ENCODE data around the gene TNFSF13B. TPM values are rescaled to one million over a fixed set of nuclear protein-coding genes. Genes with fewer than 3 reads are reported as not detected.

The TNFSF13B gene
- total RNA-seq, 5 donors from 2014 or later (not counting 1 experiment from before 2014, with no cell fraction given): 1.8 to 18.3 (median 4.2) TPM

- POLR2A ChIA-PET: no interaction called here
- CTCF ChIA-PET: interaction anchor here (1.0 to 1.1 kb wide), 2 partner anchors 27 to 182 kb away, joined by 3 to 7 read pairs; no protein-coding TSS in a partner anchor
- H3K4me1 ChIP-seq (ENCODE audit: control insufficient read depth in 1 of 2, extremely low read depth in 1 of 2, insufficient read depth in 2 of 2, low read length in 2 of 2): peaks cover 0 to 7% of the 10 kb centered on the region in 2 experiments
- H3K9me3 Mint-ChIP-seq: no peaks in the 10 kb centered on the region
- no peak overlapping the region for H3K27ac ChIP-seq (ENCODE audit: low read length)
- H3K9me3 ChIP-seq: no peaks in the 10 kb centered on the region
- no peak overlapping the region for H3K4me3 ChIP-seq (ENCODE audit: control insufficient read depth in 1 of 2, extremely low read depth in 1 of 2, low read length in 1 of 2)
- H3K27me3 Mint-ChIP-seq: peaks cover 3 to 5% of the 10 kb centered on the region in 2 donors
- H3K27me3 ChIP-seq (replicated peaks in 1 of 2; ENCODE audit: control insufficient read depth in 2 of 2, extremely low read depth in 1 of 2, insufficient read depth in 2 of 2, low read length in 1 of 2): peaks cover 0 to 14% of the 10 kb centered on the region in 2 experiments
- H3K36me3 ChIP-seq (ENCODE audit: control insufficient read depth in 2 of 2, extremely low read depth in 1 of 2, insufficient read depth in 1 of 2, low read length in 1 of 2): no peaks in the 10 kb centered on the region
- H3K36me3 Mint-ChIP-seq: no peaks in the 10 kb centered on the region
- H3K27ac Mint-ChIP-seq: peak overlapping the region; percentile 48 to 62
- peak overlapping the region in 1 of 3 donors; percentile 22 for H3K4me3 Mint-ChIP-seq
- ATAC-seq (replicated peaks in 1 of 4) (no peak), DNase-seq (no peak)
- peaks cover 17 to 26% (median 23%) of the 10 kb centered on the region in 3 donors for H3K4me1 Mint-ChIP-seq
These were observed 56.3 kb downstream of the TNFSF13B start for GRCh38 chr13:108325863-108326262.

GRCh38 chr13:108326309-108326708, 56.8 kb downstream of the TNFSF13B start:
- Histone ChIP-seq H3K4me1 (ENCODE audit: control insufficient read depth in 1 of 2, extremely low read depth in 1 of 2, insufficient read depth in 2 of 2, low read length in 2 of 2) (peaks cover 0 to 7% of the 10 kb centered on the region in 2 experiments), H3K36me3 (ENCODE audit: control insufficient read depth in 2 of 2, extremely low read depth in 1 of 2, insufficient read depth in 1 of 2, low read length in 1 of 2) (no peaks in the 10 kb centered on the region), H3K27me3 (replicated peaks in 1 of 2; ENCODE audit: control insufficient read depth in 2 of 2, extremely low read depth in 1 of 2, insufficient read depth in 2 of 2, low read length in 1 of 2) (peaks cover 0 to 14% of the 10 kb centered on the region in 2 experiments), H3K4me3 (ENCODE audit: control insufficient read depth in 1 of 2, extremely low read depth in 1 of 2, low read length in 1 of 2) (no peak overlapping the region), H3K9me3 (no peaks in the 10 kb centered on the region), H3K27ac (ENCODE audit: low read length) (no peak overlapping the region)
- H3K27me3 Mint-ChIP-seq: peaks cover 3 to 5% of the 10 kb centered on the region in 2 donors
- no peaks in the 10 kb centered on the region for H3K36me3 Mint-ChIP-seq
- H3K4me3 Mint-ChIP-seq: peak overlapping the region in 1 of 3 donors; percentile 22
- POLR2A ChIA-PET: no interaction called here
- CTCF ChIA-PET: interaction anchor here (0.8 to 1.1 kb wide), 3 partner anchors 26 to 569 kb away, joined by 3 to 7 read pairs (median 3); no protein-coding TSS in a partner anchor
- H3K27ac Mint-ChIP-seq: peak overlapping the region; percentile 41 to 44
- ATAC-seq (replicated peaks in 1 of 4): peak; percentile 52 to 85 (median 70)
- 0% methylated on average over 1 of the region's 6 CpGs for WGBS (ENCODE audit: insufficient coverage)
- peak in 7 of 35 experiments; percentile 1 to 12 (median 3) for DNase-seq
- peaks cover 17 to 26% (median 23%) of the 10 kb centered on the region in 3 donors for H3K4me1 Mint-ChIP-seq
- no peaks in the 10 kb centered on the region for H3K9me3 Mint-ChIP-seq

GRCh38 chr13:108328848-108329247, 59.3 kb downstream of the TNFSF13B start:
- H3K9me3 Mint-ChIP-seq: no peaks in the 10 kb centered on the region
- Histone ChIP-seq H3K4me3 (ENCODE audit: control insufficient read depth in 1 of 2, extremely low read depth in 1 of 2, low read length in 1 of 2) (no peak overlapping the region), H3K27ac (ENCODE audit: low read length) (no peak overlapping the region), H3K27me3 (replicated peaks in 1 of 2; ENCODE audit: control insufficient read depth in 2 of 2, extremely low read depth in 1 of 2, insufficient read depth in 2 of 2, low read length in 1 of 2) (peaks cover 0 to 14% of the 10 kb centered on the region in 2 experiments), H3K9me3 (no peaks in the 10 kb centered on the region), H3K4me1 (ENCODE audit: control insufficient read depth in 1 of 2, extremely low read depth in 1 of 2, insufficient read depth in 2 of 2, low read length in 2 of 2) (peaks cover 0 to 7% of the 10 kb centered on the region in 2 experiments), H3K36me3 (ENCODE audit: control insufficient read depth in 2 of 2, extremely low read depth in 1 of 2, insufficient read depth in 1 of 2, low read length in 1 of 2) (no peaks in the 10 kb centered on the region)
- DNase-seq: no peak
- ATAC-seq (replicated peaks in 1 of 4): no peak
- 100% methylated on average over 1 of the region's 1 CpG for WGBS (ENCODE audit: insufficient coverage)
- no peak overlapping the region for H3K27ac Mint-ChIP-seq
- H3K4me1 Mint-ChIP-seq: peaks cover 12 to 21% (median 19%) of the 10 kb centered on the region in 3 donors
- ChIA-PET CTCF (interaction anchor here (0.7 to 1.4 kb wide), 2 partner anchors 9 to 14 kb away, joined by 3 to 6 read pairs; no protein-coding TSS in a partner anchor), POLR2A (no interaction called here)
- H3K36me3 Mint-ChIP-seq: no peaks in the 10 kb centered on the region
- H3K27me3 Mint-ChIP-seq: peaks cover 3 to 5% of the 10 kb centered on the region in 2 donors
- H3K4me3 Mint-ChIP-seq: no peak overlapping the region

- Mint-ChIP-seq H3K27ac (no peak overlapping the region), H3K27me3 (peaks cover 5 to 7% of the 10 kb centered on the region in 2 donors), H3K9me3 (no peaks in the 10 kb centered on the region), H3K36me3 (no peaks in the 10 kb centered on the region), H3K4me3 (no peak overlapping the region), H3K4me1 (no peaks in the 10 kb centered on the region)
- DNase-seq (no peak), ATAC-seq (replicated peaks in 1 of 4) (no peak)
- WGBS (ENCODE audit: insufficient coverage): no CpG with 5 or more reads among the region's 5 CpGs
- CTCF ChIA-PET: interaction anchor here in 1 of 2 donors (0.6 kb wide), 1 partner anchor 199 kb away, joined by 3 read pairs; no protein-coding TSS in a partner anchor
- Histone ChIP-seq H3K4me3 (ENCODE audit: control insufficient read depth in 1 of 2, extremely low read depth in 1 of 2, low read length in 1 of 2) (no peak overlapping the region), H3K4me1 (ENCODE audit: control insufficient read depth in 1 of 2, extremely low read depth in 1 of 2, insufficient read depth in 2 of 2, low read length in 2 of 2) (no peaks in the 10 kb centered on the region), H3K9me3 (no peaks in the 10 kb centered on the region), H3K27ac (ENCODE audit: low read length) (no peak overlapping the region), H3K27me3 (replicated peaks in 1 of 2; ENCODE audit: control insufficient read depth in 2 of 2, extremely low read depth in 1 of 2, insufficient read depth in 2 of 2, low read length in 1 of 2) (peaks cover 0 to 14% of the 10 kb centered on the region in 2 experiments), H3K36me3 (ENCODE audit: control insufficient read depth in 2 of 2, extremely low read depth in 1 of 2, insufficient read depth in 1 of 2, low read length in 1 of 2) (no peaks in the 10 kb centered on the region)
- POLR2A ChIA-PET: no interaction called here
These were observed 63.3 kb downstream of the TNFSF13B start for GRCh38 chr13:108332791-108333190.

- Mint-ChIP-seq H3K4me1 (peaks cover 35 to 38% (median 36%) of the 10 kb centered on the region in 3 donors), H3K36me3 (no peaks in the 10 kb centered on the region), H3K4me3 (peak overlapping the region; percentile 18 to 65 (median 64)), H3K27ac (peak overlapping the region; percentile 87 to 91), H3K9me3 (no peaks in the 10 kb centered on the region), H3K27me3 (peaks cover 0 to 2% of the 10 kb centered on the region in 2 donors)
- H3K36me3 ChIP-seq (ENCODE audit: control insufficient read depth in 2 of 2, extremely low read depth in 1 of 2, insufficient read depth in 1 of 2, low read length in 1 of 2): no peaks in the 10 kb centered on the region
- WGBS (ENCODE audit: insufficient coverage): 16% methylated on average over 3 of the region's 7 CpGs
- CTCF ChIA-PET: interaction anchor here (0.9 to 1.5 kb wide), 5 partner anchors 15 to 552 kb away, joined by 3 to 10 read pairs (median 6); no protein-coding TSS in a partner anchor
- no peaks in the 10 kb centered on the region for H3K27me3 ChIP-seq (replicated peaks in 1 of 2; ENCODE audit: control insufficient read depth in 2 of 2, extremely low read depth in 1 of 2, insufficient read depth in 2 of 2, low read length in 1 of 2)
- ATAC-seq (replicated peaks in 1 of 4): peak; percentile 52 to 79 (median 66)
- no peaks in the 10 kb centered on the region for H3K9me3 ChIP-seq
- POLR2A ChIA-PET: interaction anchor here (0.6 kb wide), 2 partner anchors 14 to 155 kb away, joined by 3 read pairs; no protein-coding TSS in a partner anchor
- DNase-seq: peak in 5 of 35 experiments; percentile 5 to 44 (median 8)
- H3K4me3 ChIP-seq (ENCODE audit: control insufficient read depth in 1 of 2, extremely low read depth in 1 of 2, low read length in 1 of 2): peak overlapping the region in 1 of 2 donors; percentile 13
- H3K27ac ChIP-seq (ENCODE audit: low read length): peak overlapping the region; percentile 65
- H3K4me1 ChIP-seq (ENCODE audit: control insufficient read depth in 1 of 2, extremely low read depth in 1 of 2, insufficient read depth in 2 of 2, low read length in 2 of 2): peaks cover 0 to 10% of the 10 kb centered on the region in 2 experiments
These were observed 73.1 kb downstream of the TNFSF13B start for GRCh38 chr13:108342369-108343289.

- Mint-ChIP-seq H3K9me3 (no peaks in the 10 kb centered on the region), H3K4me3 (no peak overlapping the region), H3K4me1 (peaks cover 36 to 42% (median 38%) of the 10 kb centered on the region in 3 donors), H3K36me3 (no peaks in the 10 kb centered on the region), H3K27me3 (no peaks in the 10 kb centered on the region), H3K27ac (peak overlapping the region in 1 of 2 donors; percentile 50)
- no peak for ATAC-seq (replicated peaks in 1 of 4)
- 95% methylated on average over 7 of the region's 10 CpGs for WGBS (ENCODE audit: insufficient coverage)
- no peaks in the 10 kb centered on the region for H3K9me3 ChIP-seq
- no peak overlapping the region for H3K27ac ChIP-seq (ENCODE audit: low read length)
- CTCF ChIA-PET: no interaction called here
- POLR2A ChIA-PET: no interaction called here
- no peaks in the 10 kb centered on the region for H3K27me3 ChIP-seq (replicated peaks in 1 of 2; ENCODE audit: control insufficient read depth in 2 of 2, extremely low read depth in 1 of 2, insufficient read depth in 2 of 2, low read length in 1 of 2)
- DNase-seq: no peak
- no peak overlapping the region for H3K4me3 ChIP-seq (ENCODE audit: control insufficient read depth in 1 of 2, extremely low read depth in 1 of 2, low read length in 1 of 2)
- no peaks in the 10 kb centered on the region for H3K36me3 ChIP-seq (ENCODE audit: control insufficient read depth in 2 of 2, extremely low read depth in 1 of 2, insufficient read depth in 1 of 2, low read length in 1 of 2)
- H3K4me1 ChIP-seq (ENCODE audit: control insufficient read depth in 1 of 2, extremely low read depth in 1 of 2, insufficient read depth in 2 of 2, low read length in 2 of 2): peaks cover 0 to 10% of the 10 kb centered on the region in 2 experiments
These were observed 75.5 kb downstream of the TNFSF13B start for GRCh38 chr13:108345016-108345415.
